Natural killer cell (primary cell): ENCODE results near the gene KLHL24. TPM values are rescaled to one million over a fixed set of nuclear protein-coding genes. Genes with fewer than 3 reads are reported as not detected.
A peak's percentile ranks its signal among the peaks of the same experiment; 100 is the strongest.

Experiments
- ATAC-seq, 3 donors: fragments of 150-1000 bp in 2 of 3; fragments of 200-7000 bp in 1 of 3; cut with Tn5 transposase; 1 replicate in 1 of 3; 2 replicates in 2 of 3; pipeline ENCODE4 v1.10.0; 2021; ENCODE audit warnings: mild to moderate bottlenecking in 2 of 3, moderate library complexity in 2 of 3
- DNase-seq, 2 donors: peaks; one replicate each; pipeline versions ENCODE4 v3.0.0 to v3.0.0-alpha.2; 2013 to 2021; ENCODE audit warnings: mixed read lengths in 1 of 2
- H3K27ac ChIP-seq: one replicate; pipeline ENCODE4 v1.5.1; 2013; ENCODE audit warnings: mild to moderate bottlenecking, low read length
- H3K27me3 ChIP-seq: one replicate; pipeline ENCODE4 v1.6.1; 2013; ENCODE audit warnings: low read length; ENCODE audit not compliant: control insufficient read depth, insufficient read depth
- H3K36me3 ChIP-seq: one replicate; pipeline ENCODE4 v1.6.1; 2013; ENCODE audit warnings: low read length; ENCODE audit not compliant: control insufficient read depth, insufficient read depth
- H3K4me1 ChIP-seq: one replicate; pipeline ENCODE4 v1.6.1; 2013; ENCODE audit warnings: low read length; ENCODE audit not compliant: control insufficient read depth, insufficient read depth
- H3K4me3 ChIP-seq: one replicate; pipeline ENCODE4 v1.5.1; 2013; ENCODE audit warnings: low read length
- H3K9me3 ChIP-seq: one replicate; pipeline ENCODE4 v1.6.1; 2013; ENCODE audit warnings: low read length; ENCODE audit not compliant: control insufficient read depth, insufficient read depth
- H3K27ac Mint-ChIP-seq, 2 donors: one replicate each; pipeline ENCODE4 v1.8.0; 2022; ENCODE audit warnings: mild to moderate bottlenecking in 2 of 2, mixed read lengths in 2 of 2, moderate library complexity in 1 of 2
- H3K27me3 Mint-ChIP-seq, 2 donors: one replicate each; pipeline ENCODE4 v1.8.0; 2022; ENCODE audit warnings: low read depth in 2 of 2, mixed read lengths in 2 of 2
- H3K36me3 Mint-ChIP-seq: one replicate; pipeline ENCODE4 v1.8.0; 2022; ENCODE audit warnings: mixed read lengths
- H3K4me1 Mint-ChIP-seq, 2 donors: one replicate each; pipeline ENCODE4 v1.8.0; 2022; ENCODE audit warnings: mixed read lengths in 2 of 2
- H3K4me3 Mint-ChIP-seq: one replicate; pipeline ENCODE4 v1.8.0; 2022; ENCODE audit warnings: mild to moderate bottlenecking, moderate library complexity, mixed read lengths
- H3K9me3 Mint-ChIP-seq, 2 donors: one replicate each; pipeline ENCODE4 v1.8.0; 2022; ENCODE audit warnings: mixed read lengths in 2 of 2
- CTCF ChIP-seq: fragments of 200-600 bp; IDR thresholded peaks from one replicate; pipeline ENCODE4 v1.8.0; 2022; ENCODE audit warnings: antibody characterized with exemption
- WGBS: methylation state at CpG from one replicate; pipeline ENCODE4 v1.1.7; 2013; ENCODE audit warnings: missing lambda C conversion rate; ENCODE audit not compliant: insufficient coverage; 5-methylcytosine and 5-hydroxymethylcytosine counted together
- intact Hi-C: fragments of 100-400 bp; cut with micrococcal nuclease; formaldehyde crosslinking; loops from one replicate; pipeline ENCODE4 v1.14.2; 2022
- total RNA-seq, 4 donors: library from RNA; stranded (reverse); fragments of 120-200 nt in 1 of 4; gene quantifications; one replicate each; pipeline versions ENCODE4 v1.2.3 to v1.2.4, GENCODE V29; 2013 to 2022

Gene KLHL24
- total RNA-seq, 3 donors from 2014 or later (not counting 1 experiment from before 2014, with no cell fraction given) = 140 to 189 (median 177) TPM

- peaks cover 35% of the 10 kb centered on the region for H3K36me3 ChIP-seq
- H3K4me3 ChIP-seq = no peak overlapping the region
- peak overlapping the region; percentile 36 to 64 for H3K27ac Mint-ChIP-seq
- DNase-seq = peak in 1 of 2 donors; percentile 28
- no peaks in the 10 kb centered on the region for H3K4me1 ChIP-seq
- no peaks in the 10 kb centered on the region for H3K27me3 ChIP-seq
- H3K9me3 Mint-ChIP-seq = peaks cover 8 to 16% of the 10 kb centered on the region in 2 donors
- H3K4me3 Mint-ChIP-seq = no peak overlapping the region
- H3K36me3 Mint-ChIP-seq = peaks cover 44% of the 10 kb centered on the region
- H3K4me1 Mint-ChIP-seq = peaks cover 15 to 29% of the 10 kb centered on the region in 2 donors
- no peak for ATAC-seq
- H3K9me3 ChIP-seq = peaks cover 27% of the 10 kb centered on the region
- no peak overlapping the region for H3K27ac ChIP-seq
- H3K27me3 Mint-ChIP-seq = no peaks in the 10 kb centered on the region
- WGBS = 92% methylated on average over 5 of the region's 6 CpGs
- intact Hi-C loops = no loop called here
- no peak for TF ChIP-seq CTCF
Observed at GRCh38 chr3:183653209-183654064, 18.0 kb downstream of the KLHL24 start.

- H3K4me1 ChIP-seq = no peaks in the 10 kb centered on the region
- ATAC-seq (no peak), DNase-seq (no peak)
- H3K4me3 Mint-ChIP-seq = no peak overlapping the region
- intact Hi-C loops = no loop called here
- no peak overlapping the region for H3K4me3 ChIP-seq
- no peaks in the 10 kb centered on the region for H3K27me3 Mint-ChIP-seq
- 100% methylated on average over 1 of the region's 1 CpG for WGBS
- H3K27me3 ChIP-seq = no peaks in the 10 kb centered on the region
- H3K36me3 ChIP-seq = peaks cover 40% of the 10 kb centered on the region
- no peak overlapping the region for H3K27ac ChIP-seq
- peaks cover 42% of the 10 kb centered on the region for H3K36me3 Mint-ChIP-seq
- peaks cover 27% of the 10 kb centered on the region for H3K9me3 ChIP-seq
- peaks cover 8 to 16% of the 10 kb centered on the region in 2 donors for H3K9me3 Mint-ChIP-seq
- no peak for TF ChIP-seq CTCF
- H3K4me1 Mint-ChIP-seq = peaks cover 21 to 42% of the 10 kb centered on the region in 2 donors
- no peak overlapping the region for H3K27ac Mint-ChIP-seq
Observed at GRCh38 chr3:183654727-183655126, 19.3 kb downstream of the KLHL24 start.

GRCh38 chr3:183662099-183662498, 26.7 kb downstream of the KLHL24 start:
- DNase-seq (no peak), ATAC-seq (no peak)
- no peaks in the 10 kb centered on the region for H3K27me3 Mint-ChIP-seq
- H3K4me3 Mint-ChIP-seq = no peak overlapping the region
- no peak overlapping the region for H3K27ac Mint-ChIP-seq
- peaks cover 1% of the 10 kb centered on the region for H3K36me3 Mint-ChIP-seq
- Histone ChIP-seq H3K36me3 (peaks cover 40% of the 10 kb centered on the region), H3K9me3 (no peaks in the 10 kb centered on the region), H3K4me3 (no peak overlapping the region), H3K27me3 (no peaks in the 10 kb centered on the region), H3K4me1 (peaks cover 3% of the 10 kb centered on the region), H3K27ac (no peak overlapping the region)
- WGBS = no CpG with 5 or more reads among the region's 3 CpGs
- H3K9me3 Mint-ChIP-seq = no peaks in the 10 kb centered on the region
- intact Hi-C loops = no loop called here
- TF ChIP-seq CTCF = no peak
- peaks cover 13 to 28% of the 10 kb centered on the region in 2 donors for H3K4me1 Mint-ChIP-seq
